Heart left ventricle (tissue), 16 donors: ENCODE results near the gene SHMT2. TPM values are rescaled to one million over a fixed set of nuclear protein-coding genes. Genes with fewer than 3 reads are reported as not detected.

ENCODE experiments used
- ATAC-seq, 4 donors: fragments of 200-7000 bp; cut with Tn5 transposase; one replicate each; pipeline ENCODE4 v1.9.1; 2020 to 2022; ENCODE audit warnings: moderate library complexity in 4 of 4, mild to moderate bottlenecking in 3 of 4, moderate number of reproducible peaks in 1 of 4
- DNase-seq, 5 donors: peaks; one replicate each; pipeline ENCODE4 v3.0.0-alpha.2; 2020
- H3K27ac ChIP-seq, 12 donors: fragments of 200-600 bp; sonication (generic) in 4 of 12; one replicate each; pipeline versions ENCODE4 v1.5.0 to v1.8.0; 2016 to 2022; ENCODE audit warnings: mild to moderate bottlenecking in 2 of 12
- H3K27me3 ChIP-seq, 9 donors: fragments of 200-600 bp; sonication (generic) in 2 of 9; one replicate each; pipeline versions ENCODE4 v1.5.1 to v1.8.0; 2016 to 2022; ENCODE audit warnings: mild to moderate bottlenecking in 3 of 9
- H3K36me3 ChIP-seq, 9 donors: fragments of 200-600 bp; sonication (generic) in 2 of 9; one replicate each; pipeline versions ENCODE4 v1.5.0 to v1.8.0; 2018 to 2022; ENCODE audit warnings: mild to moderate bottlenecking in 2 of 9
- H3K4me1 ChIP-seq, 12 donors: fragments of 200-600 bp; sonication (generic) in 4 of 12; one replicate each; pipeline versions ENCODE4 v1.5.0 to v1.8.0; 2016 to 2022; ENCODE audit warnings: mild to moderate bottlenecking in 3 of 12
- H3K4me3 ChIP-seq, 12 donors: fragments of 200-600 bp; sonication (generic) in 4 of 12; one replicate each; pipeline versions ENCODE4 v1.5.0 to v1.8.0; 2017 to 2022; ENCODE audit warnings: mild to moderate bottlenecking in 9 of 12, moderate library complexity in 4 of 12
- H3K9me3 ChIP-seq, 12 donors: fragments of 200-600 bp; sonication (generic) in 4 of 12; one replicate each; pipeline versions ENCODE4 v1.5.0 to v1.8.0; 2016 to 2022; ENCODE audit warnings: mild to moderate bottlenecking in 1 of 12
- POLR2A ChIP-seq, 2 donors: fragments of 450-650 bp; IDR thresholded peaks; one replicate each; pipeline ENCODE4 v1.6.1; 2017; ENCODE audit warnings: antibody characterized with exemption in 2 of 2, mild to moderate bottlenecking in 2 of 2, moderate library complexity in 2 of 2
- WGBS, 4 donors: extraction: QIAGEN DNeasy Blood & Tissue Kit in 2 of 4; methylation state at CpG; one replicate each; pipeline versions ENCODE4 v1.1.5 to v1.1.7; 2013 to 2018; 5-methylcytosine and 5-hydroxymethylcytosine counted together
- intact Hi-C, 10 donors: fragments of 100-400 bp; cut with DNase I; formaldehyde crosslinking; loops; one replicate each; pipeline versions ENCODE4 v1.11.1 to v1.14.2; 2022
- polyA plus RNA-seq, 2 donors: library from polyadenylated mRNA; stranded (reverse); fragments of 200-250 nt; gene quantifications; one replicate each; pipeline ENCODE4 v1.2.3, GENCODE V29; 2013
- total RNA-seq, 9 donors: library from RNA; depleted of rRNA in 2 of 9; stranded (reverse); fragments of >200 nt in 2 of 9; fragmentation: NEBNext Ultra II Directional in 3 of 9; extraction: Animal tissue kit (Norgen Biotek cat#: 25700) in 3 of 9; gene quantifications; one replicate each; pipeline versions ENCODE4 v1.1.0 to v1.2.4, GENCODE V29; 2016 to 2023
- TF ChIP-seq, protein P1 (sequence below), 12 donors: fragments of 200-600 bp; sonication (generic) in 4 of 12; IDR thresholded peaks; one replicate each; pipeline versions ENCODE4 v1.5.0 to v1.8.0; 2018 to 2022; ENCODE audit warnings: antibody characterized with exemption in 12 of 12, mild to moderate bottlenecking in 5 of 12
- donor health status: ischemic (EF 13 %, LVEDD 7.1; RV severe dilation, severe dysfunction).
- donor health status: healthy with polysubstance abuse.
- donor health status: DM: no; HTN: yes; CAD: no.
- donor health status: DM: no; HTN: no; CAD: no.
- donor health status: ischemic (EF 25% LVEDD 6.9; RV normal size, moderate dysfunction).
- donor health status: ischemic (EF 25% LVEDD 5.7; RV mildly dilated, moderate dysfunction).
- donor health status: healthy.
- donor health status: DM: yes; HTN: yes; CAD: no.
- donor health status: ischemic (EF 35%, LVEDD 5.7; RV mildly dilated, moderate dysfunction).
- donor health status: nonischemic (EF 11% LVEDD 7.7; RV severe dilation, severe dysfunction).
- donor health status: DM: yes; HTN: yes; CAD: no.
- donor health status: PGD.
- donor health status: ischemic (EF 29% LVEDD 5.4; RV normal size, mild dysfunction).
- donor health status: nonischemic (EF 23%, LVEDD 6.1; RV moderate dilation, normal function).

Gene SHMT2
- total and polyA plus RNA-seq, 11 donors, result 15.9 to 76.5 (median 35.5) TPM

GRCh38 chr12:57237596-57237931 is 8.1 kb downstream of the SHMT2 start:
- Histone ChIP-seq H3K4me1 (peaks cover 0 to 95% (median 41%) of the 10 kb centered on the region in 12 donors), H3K4me3 (peak overlapping the region in 8 of 12 donors; percentile 53 to 66 (median 58)), H3K9me3 (no peaks in the 10 kb centered on the region), H3K27ac (peak overlapping the region in 7 of 12 donors; percentile 7 to 86 (median 41)), H3K27me3 (peaks cover 1 to 64% (median 26%) of the 10 kb centered on the region in 9 donors), H3K36me3 (peaks cover 0 to 26% (median 19%) of the 10 kb centered on the region in 9 donors)
- DNase-seq, result no peak
- intact Hi-C loops, result loop anchor here in 2 of 10 donors (1.0 to 5.0 kb wide), 2 partner anchors 20 to 110 kb away; partner anchors contain the start of gene LRP1 (in 1 of the 2)
- 59 to 70% (median 62%) methylated on average over 5 of the region's 5 CpGs for WGBS, 4 donors
- TF ChIP-seq, protein P1, sequence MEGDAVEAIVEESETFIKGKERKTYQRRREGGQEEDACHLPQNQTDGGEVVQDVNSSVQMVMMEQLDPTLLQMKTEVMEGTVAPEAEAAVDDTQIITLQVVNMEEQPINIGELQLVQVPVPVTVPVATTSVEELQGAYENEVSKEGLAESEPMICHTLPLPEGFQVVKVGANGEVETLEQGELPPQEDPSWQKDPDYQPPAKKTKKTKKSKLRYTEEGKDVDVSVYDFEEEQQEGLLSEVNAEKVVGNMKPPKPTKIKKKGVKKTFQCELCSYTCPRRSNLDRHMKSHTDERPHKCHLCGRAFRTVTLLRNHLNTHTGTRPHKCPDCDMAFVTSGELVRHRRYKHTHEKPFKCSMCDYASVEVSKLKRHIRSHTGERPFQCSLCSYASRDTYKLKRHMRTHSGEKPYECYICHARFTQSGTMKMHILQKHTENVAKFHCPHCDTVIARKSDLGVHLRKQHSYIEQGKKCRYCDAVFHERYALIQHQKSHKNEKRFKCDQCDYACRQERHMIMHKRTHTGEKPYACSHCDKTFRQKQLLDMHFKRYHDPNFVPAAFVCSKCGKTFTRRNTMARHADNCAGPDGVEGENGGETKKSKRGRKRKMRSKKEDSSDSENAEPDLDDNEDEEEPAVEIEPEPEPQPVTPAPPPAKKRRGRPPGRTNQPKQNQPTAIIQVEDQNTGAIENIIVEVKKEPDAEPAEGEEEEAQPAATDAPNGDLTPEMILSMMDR (IDR thresholded peaks at IDR 0.05), result no peak
- no peak for TF ChIP-seq POLR2A (IDR thresholded peaks at IDR 0.05)
- no peak for ATAC-seq

GRCh38 chr12:57237932-57238853 is 8.7 kb downstream of the SHMT2 start:
- Histone ChIP-seq H3K27ac (peak overlapping the region in 11 of 12 donors; percentile 7 to 86 (median 49)), H3K27me3 (peaks cover 4 to 70% (median 29%) of the 10 kb centered on the region in 9 donors), H3K36me3 (peaks cover 0 to 20% (median 12%) of the 10 kb centered on the region in 9 donors), H3K4me3 (peak overlapping the region; percentile 18 to 66 (median 56)), H3K4me1 (peaks cover under 1 to 99% (median 48%) of the 10 kb centered on the region in 12 donors), H3K9me3 (no peaks in the 10 kb centered on the region)
- TF ChIP-seq, protein P1 (IDR thresholded peaks at IDR 0.05), result no peak
- TF ChIP-seq POLR2A (IDR thresholded peaks at IDR 0.05), result no peak
- no peak for ATAC-seq
- 6 to 11% (median 8%) methylated on average over 56 to 63 of the region's 63 CpGs for WGBS, 4 donors
- intact Hi-C loops, result loop anchor here in 5 of 10 donors (1.0 to 5.0 kb wide), 4 partner anchors 21 to 111 kb away; partner anchors contain the start of gene LRP1 (in 1 of the 5)
- peak in 4 of 5 donors; percentile 41 to 73 (median 59) for DNase-seq

DNA sequence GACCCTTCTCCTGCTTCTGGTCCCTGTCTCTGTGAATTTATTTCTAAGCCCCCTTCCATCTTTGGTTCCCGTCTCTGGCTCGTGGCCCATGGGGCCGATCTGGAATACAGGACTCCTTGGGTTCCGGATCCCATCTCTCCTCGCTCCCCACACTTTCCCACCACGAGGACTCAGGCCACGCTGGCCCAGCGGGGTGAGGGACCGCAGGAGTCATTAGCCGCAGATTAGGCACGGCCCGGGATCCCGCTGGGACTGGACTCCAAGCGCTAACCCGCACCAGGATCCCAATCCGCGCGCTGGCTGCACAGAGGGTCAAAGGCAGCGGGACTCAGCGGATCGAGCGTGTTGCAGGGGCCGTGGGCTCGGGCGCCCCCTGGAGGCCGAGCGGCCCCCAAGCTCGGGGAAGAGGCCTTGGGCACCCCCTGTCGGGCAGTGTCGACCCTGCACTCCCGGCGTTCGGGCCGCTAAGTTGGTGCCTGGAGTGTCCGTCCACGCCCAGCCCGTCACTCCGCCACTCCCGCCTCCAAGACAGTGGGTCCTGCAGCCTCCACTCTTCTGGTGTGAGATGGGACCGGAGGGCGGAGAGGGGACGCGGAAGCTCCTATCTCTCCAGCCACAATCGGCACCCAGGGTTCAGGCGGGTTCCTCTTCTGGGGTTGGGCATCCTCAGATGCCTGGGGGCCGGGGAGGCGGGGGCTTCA is 9.5 kb downstream of the SHMT2 start:
- TF ChIP-seq, protein P1 (IDR thresholded peaks at IDR 0.05), result peak; percentile 100
- peak in 1 of 2 donors; percentile 41 for TF ChIP-seq POLR2A (IDR thresholded peaks at IDR 0.05)
- peaks cover 4 to 78% (median 36%) of the 10 kb centered on the region in 9 donors for H3K27me3 ChIP-seq
- intact Hi-C loops, result loop anchor here (1.0 to 5.0 kb wide), 5 partner anchors 24 to 112 kb away; partner anchors contain the start of gene LRP1 (in 1 of the 10)
- H3K36me3 ChIP-seq, result peaks cover 0 to 12% (median 4%) of the 10 kb centered on the region in 9 donors
- H3K4me3 ChIP-seq, result peak overlapping the region; percentile 18 to 66 (median 56)
- WGBS, 4 donors, result 1 to 2% (median 2%) methylated on average over 30 to 47 of the region's 47 CpGs
- H3K27ac ChIP-seq, result peak overlapping the region in 11 of 12 donors; percentile 7 to 86 (median 49)
- DNase-seq (peak; percentile 88 to 96 (median 90)), ATAC-seq (peak; percentile 43 to 74 (median 70))
- H3K9me3 ChIP-seq, result no peaks in the 10 kb centered on the region
- peaks cover 5 to 99% (median 54%) of the 10 kb centered on the region in 12 donors for H3K4me1 ChIP-seq
